Measurements from ENCODE around the gene LUC7L3. TPM values are rescaled to one million over a fixed set of nuclear protein-coding genes. Genes with fewer than 3 reads are reported as not detected.

LUC7L3 gene
- total RNA-seq, 4 donors from 2014 or later, result 31.6 to 70.2 (median 51.6) TPM

GRCh38 chr17:50681263-50682200 lies 37.9 kb upstream of the LUC7L3 start:
- intact Hi-C loops (cut with DNase I; ENCODE audit: low total_unique reads), result loop anchor here (5.0 kb wide), 2 partner anchors 49 to 129 kb away; partner anchors contain the start of gene ABCC3
- TF ChIP-seq POLR2A (IDR thresholded peaks at IDR 0.05) (no peak), CTCF (IDR thresholded peaks at IDR 0.05) (no peak)
- no peak overlapping the region for H3K4me3 ChIP-seq (ENCODE audit: low read depth, poor library complexity, severe bottlenecking)
- 57% methylated on average over 27 of the region's 27 CpGs for WGBS, 2 donors
- DNase-seq (ENCODE audit: low spot score in 2 of 2), result no peak

- no peak overlapping the region for H3K4me3 ChIP-seq (ENCODE audit: low read depth, poor library complexity, severe bottlenecking)
- no peak for DNase-seq (ENCODE audit: low spot score in 2 of 2)
- 90 to 95% methylated on average over 3 of the region's 3 CpGs for WGBS, 2 donors
- intact Hi-C loops (cut with DNase I; ENCODE audit: low total_unique reads), result loop anchor here (5.0 kb wide), 2 partner anchors 50 to 130 kb away; partner anchors contain the start of gene ABCC3
- TF ChIP-seq CTCF (IDR thresholded peaks at IDR 0.05), result no peak
- TF ChIP-seq POLR2A (IDR thresholded peaks at IDR 0.05), result no peak
Observed at GRCh38 chr17:50682441-50682840, 37.0 kb upstream of the LUC7L3 start.

- TF ChIP-seq CTCF (IDR thresholded peaks at IDR 0.05) (no peak), POLR2A (IDR thresholded peaks at IDR 0.05) (no peak)
- WGBS, 2 donors, result 93 to 97% methylated on average over 3 of the region's 3 CpGs
- intact Hi-C loops (cut with DNase I; ENCODE audit: low total_unique reads), result loop anchor here (5.0 kb wide), 2 partner anchors 51 to 131 kb away; partner anchors contain the start of gene ABCC3
- H3K4me3 ChIP-seq (ENCODE audit: low read depth, poor library complexity, severe bottlenecking), result no peak overlapping the region
- DNase-seq (ENCODE audit: low spot score in 2 of 2), result no peak
Observed at GRCh38 chr17:50682938-50683337, 36.5 kb upstream of the LUC7L3 start.

GRCh38 chr17:50683434-50684287 lies 35.7 kb upstream of the LUC7L3 start:
- intact Hi-C loops (cut with DNase I; ENCODE audit: low total_unique reads), result loop anchor here (5.0 kb wide), 2 partner anchors 51 to 131 kb away; partner anchors contain the start of gene ABCC3
- DNase-seq (ENCODE audit: low spot score in 2 of 2), result no peak
- H3K4me3 ChIP-seq (ENCODE audit: low read depth, poor library complexity, severe bottlenecking), result no peak overlapping the region
- TF ChIP-seq CTCF (IDR thresholded peaks at IDR 0.05) (no peak), POLR2A (IDR thresholded peaks at IDR 0.05) (no peak)
- WGBS, 2 donors, result 87 to 88% methylated on average over 28 of the region's 28 CpGs

- 94 to 96% methylated on average over 5 of the region's 5 CpGs for WGBS, 2 donors
- TF ChIP-seq POLR2A (IDR thresholded peaks at IDR 0.05), result no peak
- intact Hi-C loops (cut with DNase I; ENCODE audit: low total_unique reads), result loop anchor here (5.0 kb wide), 2 partner anchors 52 to 132 kb away; partner anchors contain the start of gene ABCC3
- no peak for DNase-seq (ENCODE audit: low spot score in 2 of 2)
- H3K4me3 ChIP-seq (ENCODE audit: low read depth, poor library complexity, severe bottlenecking), result no peak overlapping the region
Observed at GRCh38 chr17:50684288-50684611, 35.2 kb upstream of the LUC7L3 start.

Data from lower leg skin (tissue), 4 donors.